GM12872 (cell line): ENCODE results near the gene NCOR1.

Experiments
- CTCF ChIP-seq: IDR thresholded peaks from 3 replicates; pipeline ENCODE4 v1.5.1; 2011; ENCODE audit warnings: low read depth, mild to moderate bottlenecking, low read length, moderate library complexity; ENCODE audit not compliant: insufficient read depth

NCOR1 gene

DNA sequence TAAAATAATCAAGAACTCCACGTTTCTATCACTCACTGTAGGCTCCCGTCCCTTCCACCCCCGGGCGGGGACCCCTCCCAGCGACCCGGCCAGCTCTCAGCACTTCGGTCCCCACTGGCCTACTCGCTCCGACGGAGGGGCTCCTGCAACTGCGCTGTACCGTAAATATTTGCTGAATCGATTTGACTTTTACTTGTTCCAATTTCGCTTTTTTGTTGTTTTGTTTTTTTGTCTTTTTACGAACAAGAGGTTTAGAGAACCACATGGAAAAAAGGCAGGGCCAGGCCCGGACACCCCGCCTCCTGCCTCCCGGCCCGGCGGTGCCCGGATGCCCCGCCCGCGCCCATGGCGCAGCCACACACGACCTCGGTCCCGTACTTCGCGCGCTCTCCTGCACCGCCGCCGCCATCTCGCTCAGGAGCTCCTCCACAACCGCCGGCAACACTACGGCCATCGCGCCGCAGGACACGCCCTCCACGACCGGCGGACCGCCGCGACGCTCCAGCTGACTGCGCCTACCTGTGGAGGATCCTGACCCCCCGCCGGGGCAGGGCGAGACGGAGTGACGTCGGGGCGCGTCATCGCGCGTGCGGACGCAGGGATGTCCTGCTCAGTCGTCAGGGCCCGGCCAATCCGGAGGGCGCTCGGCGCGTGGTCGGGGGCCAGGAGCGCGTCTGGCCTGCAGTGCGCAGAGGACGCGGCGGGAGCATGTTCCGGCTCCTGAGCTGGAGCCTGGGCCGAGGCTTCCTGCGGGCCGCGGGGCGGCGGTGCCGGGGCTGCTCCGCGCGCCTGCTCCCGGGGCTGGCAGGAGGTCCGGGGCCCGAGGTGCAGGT is 216.0 kb downstream of the NCOR1 start, which contains the start of the genes TTC19 and ZSWIM7:
Gene TTC19, plus strand, starts transcription at position 684 of the 833 bp plus-strand sequence. Its CDS starts 25 bp downstream, at position 709.
Gene ZSWIM7, minus strand, starts transcription at position 564 of the 833 bp plus-strand sequence. Its CDS starts 110 bp downstream, at position 454.
- TF ChIP-seq CTCF, result no peak

- no peak for TF ChIP-seq CTCF
Observed at GRCh38 chr17:15998031-15998562, 217.2 kb downstream of the NCOR1 start.

DNA sequence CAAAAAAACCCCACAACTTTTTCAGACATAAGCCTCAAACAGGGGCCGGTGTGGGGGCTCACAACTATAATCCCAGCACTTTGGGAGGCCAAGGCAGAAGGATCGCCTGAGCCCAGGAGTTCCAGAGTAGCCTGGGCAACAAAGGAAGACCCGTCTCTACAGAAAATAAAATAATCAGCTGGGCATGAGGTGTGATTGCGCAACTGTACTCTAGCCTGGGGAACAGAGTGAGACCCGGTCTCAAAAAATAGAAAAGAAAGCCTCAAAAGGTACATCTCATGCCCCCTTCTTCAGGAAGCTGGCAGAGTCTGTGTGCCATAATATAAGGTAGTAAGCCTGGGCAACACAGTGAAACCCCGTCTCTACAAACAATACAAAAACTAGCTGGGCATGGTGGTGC is 219.0 kb downstream of the NCOR1 start:
- no peak for TF ChIP-seq CTCF

DNA sequence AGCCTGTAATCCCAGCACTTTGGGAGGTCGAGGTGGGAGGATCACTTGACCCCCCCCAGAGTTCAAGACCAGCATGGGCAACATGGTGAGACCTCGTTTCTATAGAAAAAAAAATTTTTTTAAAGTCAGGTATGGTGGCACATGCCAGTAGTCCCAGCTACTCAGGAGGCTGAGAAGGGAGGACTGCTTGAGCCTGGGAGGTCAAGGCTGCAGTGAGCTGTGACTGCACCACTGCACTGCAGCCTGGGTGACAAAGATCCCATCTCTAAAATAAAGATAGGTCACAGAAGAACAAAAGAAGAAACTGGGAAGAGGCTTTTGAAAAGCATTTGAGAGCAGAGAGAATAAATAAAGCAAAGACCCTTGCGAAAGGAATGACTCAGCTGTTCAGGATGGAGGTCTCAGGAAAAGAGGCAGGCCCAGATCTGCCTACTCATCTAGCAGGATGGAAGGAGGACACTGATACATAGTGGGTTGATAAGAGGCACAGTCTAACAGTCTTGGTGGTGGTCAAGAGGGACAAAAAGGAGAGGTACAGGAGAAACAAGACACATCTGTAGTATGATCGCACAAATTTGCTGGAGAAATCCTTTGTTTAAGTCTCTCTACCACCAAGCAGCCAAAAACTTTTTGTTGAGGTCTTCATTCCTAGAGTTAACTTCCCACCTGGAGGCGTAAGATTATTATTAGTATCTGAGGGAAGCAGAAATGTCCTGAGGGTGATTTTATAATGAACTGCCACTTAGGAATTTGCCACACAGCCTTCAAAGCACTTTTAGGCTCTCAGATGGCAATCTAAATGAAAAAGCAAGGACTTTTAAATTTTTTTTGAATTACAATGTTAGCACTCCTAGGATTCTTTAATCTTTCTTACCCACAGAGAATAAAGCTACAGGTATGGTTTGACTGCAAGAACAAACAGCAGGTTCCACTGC is 233.4 kb downstream of the NCOR1 start:
- TF ChIP-seq CTCF, result no peak

DNA sequence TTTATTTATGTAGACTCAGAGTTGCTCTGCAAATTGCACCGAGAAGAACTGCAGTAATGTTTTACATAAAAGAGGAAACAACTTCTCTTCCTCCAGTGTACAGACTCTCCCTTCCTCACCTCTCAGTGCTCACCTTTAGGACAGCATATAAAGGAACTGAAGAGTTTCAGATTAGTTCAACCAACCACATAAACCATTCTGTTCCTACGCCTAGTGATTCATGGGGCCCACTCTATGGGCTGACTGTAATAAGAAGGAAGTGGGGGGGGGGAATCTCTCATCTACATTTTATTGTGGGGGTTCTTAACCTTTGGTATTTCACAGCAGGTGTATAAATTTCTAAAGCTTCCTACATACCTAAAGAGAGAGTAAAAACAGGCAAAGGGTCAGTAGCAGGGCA is 234.1 kb downstream of the NCOR1 start:
- TF ChIP-seq CTCF, result no peak
